Activated naive CD8-positive, alpha-beta T cell treated with anti-CD3 and anti-CD28 coated beads, Interleukin-2, amount 50 U/mL, for 24 hours (primary cell): ENCODE results near the gene TSC22D2.
"Not testable (repeated sequence)": the region's sequence is repeated elsewhere in the genome, so short reads cannot be mapped to it uniquely, and the experiment has no call there.

ENCODE experiments used
- ATAC-seq: fragments of 150-1000 bp; cut with Tn5 transposase; one replicate; pipeline ENCODE4 v1.10.0; 2021
- DNase-seq: peaks from one replicate; pipeline ENCODE4 v3.0.0; 2021
- H3K27ac Mint-ChIP-seq: one replicate; pipeline ENCODE4 v1.8.0; 2021; ENCODE audit warnings: mild to moderate bottlenecking, mixed read lengths
- H3K27me3 Mint-ChIP-seq: one replicate; pipeline ENCODE4 v1.8.0; 2021; ENCODE audit warnings: mixed read lengths
- H3K36me3 Mint-ChIP-seq: one replicate; pipeline ENCODE4 v1.8.0; 2021; ENCODE audit warnings: low read depth, mixed read lengths
- H3K4me1 Mint-ChIP-seq: one replicate; pipeline ENCODE4 v1.8.0; 2021; ENCODE audit warnings: mixed read lengths
- H3K4me3 Mint-ChIP-seq: one replicate; pipeline ENCODE4 v1.8.0; 2021; ENCODE audit warnings: mild to moderate bottlenecking, moderate library complexity, mixed read lengths
- H3K9me3 Mint-ChIP-seq: one replicate; pipeline ENCODE4 v1.8.0; 2021; ENCODE audit warnings: mixed read lengths

TSC22D2 gene

DNA sequence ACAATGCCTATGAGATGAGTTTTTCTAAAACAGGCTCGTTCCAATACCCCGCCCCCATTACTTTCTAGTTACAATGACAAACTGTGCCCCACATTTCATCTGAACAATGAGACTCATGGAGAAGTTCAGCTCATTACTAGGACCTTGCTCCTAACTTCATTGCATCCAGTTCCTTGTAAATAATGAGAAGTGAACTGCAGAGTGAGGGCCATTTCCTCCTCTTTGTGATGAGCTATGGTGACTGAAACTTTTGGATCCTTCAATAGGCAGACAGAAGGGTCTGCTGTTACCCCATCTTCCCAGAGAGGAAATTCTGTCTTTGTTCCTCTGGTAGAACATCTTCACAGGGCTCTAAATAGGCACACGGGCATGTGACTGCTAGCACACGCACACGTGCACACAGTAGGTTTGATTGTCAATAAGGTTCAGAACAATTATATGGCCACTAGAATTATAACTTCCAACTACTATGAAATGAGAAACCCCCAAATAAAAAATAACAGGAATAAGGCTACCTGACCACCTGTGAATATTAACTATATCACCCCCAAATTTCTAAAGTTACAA lies 86.4 kb downstream of the TSC22D2 start:
- ATAC-seq (no peak), DNase-seq (no peak)
- no peak overlapping the region for H3K27ac Mint-ChIP-seq
- no peak overlapping the region for H3K4me3 Mint-ChIP-seq
- peaks cover 2% of the 10 kb centered on the region for H3K27me3 Mint-ChIP-seq
- H3K9me3 Mint-ChIP-seq, result no peaks in the 10 kb centered on the region
- H3K4me1 Mint-ChIP-seq, result no peaks in the 10 kb centered on the region
- no peaks in the 10 kb centered on the region for H3K36me3 Mint-ChIP-seq

DNA sequence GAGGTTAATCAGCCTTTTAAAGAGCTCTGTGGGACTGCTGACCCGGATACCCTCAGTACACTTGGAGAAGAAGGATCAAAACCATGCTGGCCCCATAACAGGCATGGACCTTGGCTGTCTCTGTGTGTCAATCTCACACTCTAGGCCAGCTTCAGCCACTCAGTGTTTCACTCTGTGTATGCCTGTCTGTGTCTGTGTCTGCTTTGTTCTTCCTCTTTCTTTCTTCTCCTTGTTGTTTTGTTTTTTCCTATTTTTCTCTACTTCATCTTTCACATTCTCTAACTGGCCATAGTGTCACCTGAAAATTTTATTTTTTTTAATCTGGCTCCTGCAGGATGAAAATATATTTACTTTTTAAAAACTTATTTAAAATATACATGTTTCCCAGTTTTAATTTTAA lies 87.1 kb downstream of the TSC22D2 start:
- Mint-ChIP-seq H3K27me3 (peaks cover 2% of the 10 kb centered on the region), H3K4me3 (no peak overlapping the region), H3K9me3 (no peaks in the 10 kb centered on the region), H3K27ac (no peak overlapping the region), H3K36me3 (no peaks in the 10 kb centered on the region), H3K4me1 (no peaks in the 10 kb centered on the region)
- no peak for DNase-seq
- ATAC-seq, result no peak

DNA sequence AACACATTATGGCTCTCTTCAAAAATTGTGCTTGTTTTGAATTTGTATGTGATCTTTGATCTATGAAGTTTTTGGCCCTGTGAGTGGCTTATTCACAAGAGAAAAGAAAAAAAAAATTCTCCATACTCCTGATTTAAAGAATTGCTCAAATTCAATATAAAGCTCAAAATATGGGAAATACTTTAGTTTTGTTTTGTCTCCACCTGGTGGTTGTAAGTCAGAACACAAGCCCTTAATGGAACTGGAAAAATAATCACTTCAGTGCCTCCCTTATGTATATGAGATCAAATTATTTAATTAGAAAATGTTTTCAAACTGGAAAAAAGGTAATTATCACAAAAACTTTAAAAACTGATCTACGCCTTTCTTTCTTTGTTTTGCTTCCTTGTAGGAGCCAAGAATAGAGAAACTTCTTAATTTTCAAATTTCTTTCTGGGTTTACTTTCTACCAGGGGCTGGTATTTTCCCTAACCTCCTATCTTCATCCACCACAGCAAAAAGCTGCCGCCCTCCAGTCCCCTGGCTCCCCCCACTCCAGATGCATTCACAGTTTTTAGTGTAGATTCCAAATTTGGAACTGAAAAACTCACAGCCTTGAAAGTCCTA lies 87.6 kb downstream of the TSC22D2 start:
- Mint-ChIP-seq H3K36me3 (no peaks in the 10 kb centered on the region), H3K27ac (no peak overlapping the region), H3K4me3 (no peak overlapping the region), H3K4me1 (no peaks in the 10 kb centered on the region), H3K27me3 (peaks cover 2% of the 10 kb centered on the region), H3K9me3 (no peaks in the 10 kb centered on the region)
- DNase-seq (no peak), ATAC-seq (no peak)

DNA sequence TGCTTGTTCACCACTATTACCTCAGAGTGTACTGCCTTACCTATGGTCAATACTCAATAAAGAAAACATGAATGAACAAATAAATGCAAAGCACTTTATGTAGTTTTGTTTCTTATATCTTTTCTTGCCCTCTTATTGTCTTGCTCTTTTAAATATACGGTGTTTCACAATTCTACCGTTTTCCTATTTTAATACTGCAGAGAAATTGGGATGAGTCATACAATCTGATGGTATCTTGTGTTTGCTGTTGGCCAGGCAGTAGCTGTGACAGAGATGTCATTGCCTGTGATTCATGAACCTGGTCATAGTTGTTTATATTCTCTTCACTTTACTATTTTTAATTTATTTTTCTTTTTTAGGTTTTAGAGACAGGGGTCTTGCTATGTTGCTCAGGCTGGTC lies 89.9 kb downstream of the TSC22D2 start:
- Mint-ChIP-seq H3K4me1 (peaks cover 8% of the 10 kb centered on the region), H3K27ac (no peak overlapping the region), H3K9me3 (no peaks in the 10 kb centered on the region), H3K36me3 (peaks cover 5% of the 10 kb centered on the region), H3K4me3 (no peak overlapping the region), H3K27me3 (peaks cover 2% of the 10 kb centered on the region)
- DNase-seq (no peak), ATAC-seq (no peak)

DNA sequence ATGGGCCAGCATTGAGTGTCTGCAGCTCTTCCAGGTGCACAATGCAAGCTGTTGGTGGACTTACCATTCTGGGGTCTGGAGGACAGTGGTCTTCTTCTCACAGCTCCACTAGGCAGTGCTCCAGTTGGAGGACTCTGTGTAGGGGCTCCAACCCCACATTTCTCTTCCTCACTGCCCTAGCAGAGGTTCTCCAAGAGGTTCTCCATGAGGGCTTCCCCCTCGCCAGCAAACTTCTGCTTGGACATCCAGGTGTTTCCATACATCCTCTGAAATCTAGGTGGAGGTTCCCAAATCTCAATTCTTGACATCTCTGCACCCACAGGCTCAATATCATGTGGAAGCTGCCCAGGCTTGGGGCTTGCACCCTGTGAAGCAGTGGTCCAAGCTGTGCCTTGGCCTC lies 92.9 kb downstream of the TSC22D2 start:
- DNase-seq, H3K36me3 Mint-ChIP-seq, H3K27ac Mint-ChIP-seq, ATAC-seq, H3K4me1 Mint-ChIP-seq, H3K27me3 Mint-ChIP-seq, H3K9me3 Mint-ChIP-seq, H3K4me3 Mint-ChIP-seq: not testable (repeated sequence)

DNA sequence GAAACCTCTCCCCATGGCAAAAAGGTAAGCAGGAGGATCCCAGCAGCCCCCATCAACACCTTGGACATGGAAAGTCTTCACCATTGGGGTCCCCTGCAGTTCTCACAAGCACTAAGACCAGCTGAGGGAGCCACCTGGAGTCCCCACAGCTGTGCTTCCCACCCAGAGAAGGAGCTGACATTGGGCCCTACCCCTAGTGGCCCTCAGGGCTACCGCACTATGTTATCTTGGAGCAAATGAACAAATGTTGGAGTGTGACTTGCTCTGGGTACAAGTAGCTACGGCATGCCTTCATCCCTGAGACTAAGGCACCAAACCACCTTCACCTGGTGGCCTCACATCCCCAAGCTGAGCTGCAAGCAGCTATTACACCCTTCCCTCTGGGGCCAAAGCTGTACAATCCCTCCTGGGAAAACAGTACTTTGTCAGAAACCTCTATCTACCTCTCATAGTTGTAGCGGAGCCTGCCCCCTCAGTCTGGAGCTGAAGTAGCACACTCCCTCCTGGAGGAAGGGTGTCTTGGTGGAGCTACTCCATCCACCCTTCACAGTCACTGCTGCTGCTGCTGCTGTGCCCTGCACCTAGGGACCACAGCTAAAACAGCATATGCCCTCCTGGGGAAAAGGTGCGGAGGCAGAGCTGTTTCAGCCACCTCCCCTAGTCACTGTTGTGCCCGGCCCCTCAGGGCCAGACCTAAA lies 95.5 kb downstream of the TSC22D2 start:
- peaks cover 12% of the 10 kb centered on the region for H3K4me1 Mint-ChIP-seq
- no peak overlapping the region for H3K27ac Mint-ChIP-seq
- H3K36me3 Mint-ChIP-seq, result peaks cover 7% of the 10 kb centered on the region
- peaks cover 10% of the 10 kb centered on the region for H3K27me3 Mint-ChIP-seq
- ATAC-seq (no peak), DNase-seq (no peak)
- no peak overlapping the region for H3K4me3 Mint-ChIP-seq
- H3K9me3 Mint-ChIP-seq, result peaks cover 4% of the 10 kb centered on the region

DNA sequence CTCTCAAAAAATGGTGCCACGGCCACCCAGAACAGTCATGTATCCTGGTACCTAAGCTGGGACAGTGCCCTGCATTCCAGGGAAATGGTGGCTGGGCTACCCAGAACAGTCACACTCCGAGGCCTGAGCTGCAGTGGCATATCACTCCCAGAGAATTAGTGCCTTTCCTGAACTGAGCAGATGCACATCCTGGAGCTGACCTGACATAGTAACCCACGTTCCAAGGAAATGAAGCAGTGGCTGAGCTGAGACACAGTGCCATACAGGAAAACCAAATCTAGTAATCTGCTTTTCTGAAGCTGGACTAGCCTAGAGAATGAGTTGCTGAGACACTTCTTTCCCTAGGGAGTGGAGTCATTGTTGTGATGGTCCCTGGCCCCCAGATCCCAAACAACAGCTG lies 96.4 kb downstream of the TSC22D2 start:
- no peak overlapping the region for H3K27ac Mint-ChIP-seq
- H3K27me3 Mint-ChIP-seq, result peaks cover 14% of the 10 kb centered on the region
- peaks cover 4% of the 10 kb centered on the region for H3K9me3 Mint-ChIP-seq
- peaks cover 7% of the 10 kb centered on the region for H3K36me3 Mint-ChIP-seq
- no peak for DNase-seq
- no peak for ATAC-seq
- no peak overlapping the region for H3K4me3 Mint-ChIP-seq
- peaks cover 16% of the 10 kb centered on the region for H3K4me1 Mint-ChIP-seq

DNA sequence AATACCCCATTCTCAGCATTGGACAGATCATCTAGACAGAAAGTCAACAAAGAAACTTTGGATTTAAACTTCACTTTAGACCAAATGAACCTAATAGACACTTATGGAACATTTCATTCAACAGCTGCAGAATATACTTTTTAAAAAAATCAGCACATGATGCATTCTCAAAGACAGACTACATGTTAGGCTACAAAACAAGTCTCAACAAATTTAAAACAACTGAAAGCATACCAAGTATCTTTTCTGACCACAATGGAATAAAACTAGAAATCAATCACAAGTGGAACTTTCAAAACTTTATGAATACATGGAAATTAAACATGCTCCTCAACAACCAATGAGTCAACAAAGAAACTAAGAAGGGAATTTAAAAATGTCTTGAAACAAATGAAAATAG lies 100.3 kb downstream of the TSC22D2 start:
- Mint-ChIP-seq H3K9me3 (peaks cover 4% of the 10 kb centered on the region), H3K27ac (no peak overlapping the region), H3K4me1 (peaks cover 8% of the 10 kb centered on the region), H3K27me3 (peaks cover 14% of the 10 kb centered on the region), H3K36me3 (peaks cover 2% of the 10 kb centered on the region), H3K4me3 (no peak overlapping the region)
- no peak for ATAC-seq
- DNase-seq, result no peak

DNA sequence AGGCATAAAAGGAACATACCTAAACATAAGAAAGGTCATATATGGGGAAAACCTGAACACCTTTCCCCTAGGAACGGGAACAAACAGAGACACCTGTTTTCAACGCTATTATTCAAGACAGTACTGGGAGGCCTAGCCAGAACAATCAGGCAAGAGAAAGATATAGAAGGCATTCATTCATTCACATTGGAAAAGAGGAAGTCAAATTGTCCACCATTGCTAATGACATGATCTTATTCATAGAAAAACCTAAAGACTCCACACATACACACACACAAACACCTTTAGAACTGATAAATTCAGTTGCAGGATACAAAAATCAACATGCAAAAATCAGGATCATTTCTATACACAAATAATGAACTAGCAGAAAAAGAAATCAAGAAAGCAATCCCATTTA lies 101.7 kb downstream of the TSC22D2 start:
- ATAC-seq (no peak), DNase-seq (no peak)
- Mint-ChIP-seq H3K36me3 (peaks cover 2% of the 10 kb centered on the region), H3K27ac (no peak overlapping the region), H3K9me3 (peaks cover 4% of the 10 kb centered on the region), H3K27me3 (peaks cover 14% of the 10 kb centered on the region), H3K4me1 (peaks cover 8% of the 10 kb centered on the region), H3K4me3 (no peak overlapping the region)

DNA sequence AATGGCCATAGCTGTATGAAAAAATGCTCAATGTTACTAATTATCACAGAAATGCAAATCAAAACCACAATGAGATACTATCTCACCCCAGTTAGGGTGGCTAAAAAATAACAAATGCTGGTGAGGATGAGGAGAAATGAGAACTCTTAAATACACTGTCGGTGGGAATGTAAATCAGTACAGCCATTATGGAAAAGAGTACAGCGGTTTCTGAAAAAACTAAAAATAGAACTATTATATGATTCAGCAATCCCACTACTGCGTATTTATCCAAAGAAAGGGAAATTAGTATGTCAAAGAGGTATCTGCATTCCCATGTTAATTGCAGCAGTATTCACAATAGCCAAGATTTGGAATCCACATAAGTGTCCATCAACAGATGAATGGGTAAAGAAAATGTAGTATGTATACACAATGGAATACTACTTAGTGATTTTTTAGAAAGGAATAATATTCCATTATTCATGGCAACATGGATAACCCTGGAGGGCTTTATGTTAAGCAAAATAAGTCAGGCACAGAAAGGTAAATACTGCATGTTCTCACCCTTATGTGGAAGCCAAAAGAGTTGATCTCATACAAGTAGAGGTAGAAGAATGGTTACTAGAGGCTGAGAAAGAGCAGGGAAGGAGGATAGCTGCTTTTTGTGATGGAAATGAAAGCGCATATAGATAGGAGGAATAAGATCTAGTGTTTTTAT lies 103.2 kb downstream of the TSC22D2 start:
- DNase-seq, result no peak
- peaks cover 8% of the 10 kb centered on the region for H3K9me3 Mint-ChIP-seq
- peaks cover 2% of the 10 kb centered on the region for H3K36me3 Mint-ChIP-seq
- peaks cover 19% of the 10 kb centered on the region for H3K27me3 Mint-ChIP-seq
- no peak overlapping the region for H3K27ac Mint-ChIP-seq
- H3K4me1 Mint-ChIP-seq, result peaks cover 8% of the 10 kb centered on the region
- no peak overlapping the region for H3K4me3 Mint-ChIP-seq
- ATAC-seq, result no peak

DNA sequence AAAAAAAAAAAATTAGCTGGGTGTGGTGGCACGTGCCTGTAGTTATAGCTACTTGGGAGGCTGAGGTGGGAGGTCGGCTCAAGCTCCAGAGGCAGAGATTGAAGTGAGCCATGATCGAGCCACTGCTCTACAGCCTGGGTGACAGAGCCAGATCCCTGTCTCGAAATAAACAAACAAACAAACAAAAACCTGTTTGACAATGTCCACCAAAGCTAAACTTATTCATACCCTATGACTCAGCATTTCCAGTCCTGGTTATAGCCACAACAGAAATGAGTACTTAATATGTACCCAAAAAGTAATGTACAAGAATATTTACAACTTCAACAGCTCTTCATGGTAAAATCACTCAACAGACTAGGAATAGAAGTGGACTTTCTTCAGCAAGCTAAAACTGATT lies 107.1 kb downstream of the TSC22D2 start:
- peaks cover 10% of the 10 kb centered on the region for H3K27me3 Mint-ChIP-seq

More for the DNA sequence above, 107.1 kb downstream of the TSC22D2 start:
- Mint-ChIP-seq H3K27ac (no peak overlapping the region), H3K4me3 (no peak overlapping the region), H3K36me3 (no peaks in the 10 kb centered on the region), H3K9me3 (peaks cover 11% of the 10 kb centered on the region), H3K4me1 (no peaks in the 10 kb centered on the region)
- no peak for DNase-seq
- ATAC-seq, result no peak
